HS-5 (cell line): Measurements from ENCODE around the gene TSPAN32.
"Not testable (repeated sequence)": the region's sequence is repeated elsewhere in the genome, so short reads cannot be mapped to it uniquely, and the experiment has no call there.

Experiments
- DNase-seq: peaks from one replicate; pipeline ENCODE4 v3.0.0-alpha.2; 2012; ENCODE audit warnings: low read depth

TSPAN32 gene

GRCh38 chr11:2316169-2316962 lies 14.6 kb downstream of the TSPAN32 start:
- no peak for DNase-seq

GRCh38 chr11:2316963-2317244 lies 15.1 kb downstream of the TSPAN32 start:
- no peak for DNase-seq

GRCh38 chr11:2317354-2318050 lies 15.7 kb downstream of the TSPAN32 start:
- no peak for DNase-seq

GRCh38 chr11:2318123-2318522 lies 16.3 kb downstream of the TSPAN32 start:
- no peak for DNase-seq

- DNase-seq = no peak
Observed at GRCh38 chr11:2318707-2319106, 16.9 kb downstream of the TSPAN32 start.

- DNase-seq = no peak
Observed at GRCh38 chr11:2319791-2320472, 18.1 kb downstream of the TSPAN32 start.

- DNase-seq = no peak
Observed at GRCh38 chr11:2320568-2321310, 18.9 kb downstream of the TSPAN32 start.

GRCh38 chr11:2321311-2321683 lies 19.5 kb downstream of the TSPAN32 start:
- DNase-seq = no peak

GRCh38 chr11:2325123-2325522 lies 23.3 kb downstream of the TSPAN32 start:
- DNase-seq = no peak

- DNase-seq = no peak
Observed at GRCh38 chr11:2325719-2326118, 23.9 kb downstream of the TSPAN32 start.

- no peak for DNase-seq
Observed at GRCh38 chr11:2327032-2327431, 25.2 kb downstream of the TSPAN32 start.

GRCh38 chr11:2328021-2328420 lies 26.2 kb downstream of the TSPAN32 start:
- DNase-seq = no peak

GRCh38 chr11:2328656-2329354 lies 27.0 kb downstream of the TSPAN32 start:
- no peak for DNase-seq

- no peak for DNase-seq
Observed at GRCh38 chr11:2329551-2329950, 27.7 kb downstream of the TSPAN32 start.

GRCh38 chr11:2330696-2331095 lies 28.9 kb downstream of the TSPAN32 start:
- no peak for DNase-seq

GRCh38 chr11:2331404-2331803 lies 29.6 kb downstream of the TSPAN32 start:
- DNase-seq = no peak

- not testable (repeated sequence) for DNase-seq
Observed at GRCh38 chr11:2332569-2332968, 30.8 kb downstream of the TSPAN32 start.

- DNase-seq = not testable (repeated sequence)
Observed at GRCh38 chr11:2333486-2334205, 31.8 kb downstream of the TSPAN32 start.

GRCh38 chr11:2335286-2335685 lies 33.5 kb downstream of the TSPAN32 start:
- DNase-seq = not testable (repeated sequence)

- not testable (repeated sequence) for DNase-seq
Observed at GRCh38 chr11:2338760-2339159, 36.9 kb downstream of the TSPAN32 start.

GRCh38 chr11:2342557-2342956 lies 40.7 kb downstream of the TSPAN32 start:
- DNase-seq = no peak
